Measurements from ENCODE around the gene CDC42EP3. TPM values are rescaled to one million over a fixed set of nuclear protein-coding genes. Genes with fewer than 3 reads are reported as not detected.

Gene CDC42EP3
- total RNA-seq, 1 donor from 2014 or later, result 65.5 TPM

DNA sequence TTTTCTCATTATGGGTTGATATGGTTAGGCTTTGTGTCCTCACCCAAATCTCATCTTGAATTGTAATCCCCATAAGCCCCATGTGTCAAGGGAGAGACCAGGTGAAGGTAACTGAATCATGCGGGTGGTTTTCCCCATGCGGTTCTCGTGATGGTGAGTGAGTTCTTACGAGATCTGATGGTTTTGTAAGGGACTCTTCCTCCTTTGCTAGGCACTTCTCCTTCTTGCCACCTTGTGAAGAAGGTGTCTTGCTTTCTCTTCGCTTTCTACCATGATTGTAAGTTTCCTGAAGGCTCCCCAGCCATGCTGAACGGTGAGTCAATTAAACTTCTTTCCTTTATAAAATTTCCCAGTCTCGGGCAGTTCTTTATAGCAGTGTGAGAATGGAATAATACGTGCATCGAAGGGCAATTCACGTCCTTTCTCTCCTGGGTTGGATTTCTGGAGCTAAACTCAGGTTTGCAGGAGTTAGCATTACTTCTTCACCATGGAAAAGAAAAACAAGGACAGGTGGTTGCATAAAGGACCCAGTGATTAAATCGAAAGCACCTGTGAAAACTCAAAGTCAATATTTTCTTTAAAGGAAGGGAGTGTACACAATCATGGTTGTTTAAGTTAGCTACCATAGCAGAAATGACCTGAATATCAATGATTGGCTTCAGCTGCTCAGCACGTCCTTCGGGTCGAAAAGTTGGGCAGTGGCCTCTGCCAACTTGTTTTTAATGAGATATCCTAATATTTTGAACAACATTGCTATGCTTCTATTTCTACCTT, 54.1 kb downstream of the CDC42EP3 start:
- Histone ChIP-seq H3K9me3 (no peaks in the 10 kb centered on the region), H3K27ac (peak overlapping the region; percentile 70 to 78), H3K4me1 (peaks cover 16 to 32% of the 10 kb centered on the region in 2 donors), H3K36me3 (no peaks in the 10 kb centered on the region), H3K27me3 (no peaks in the 10 kb centered on the region), H3K4me3 (no peak overlapping the region)
- intact Hi-C loops (cut with DNase I), result loop anchor here (5.0 kb wide), 2 partner anchors 35 to 55 kb away; partner anchors contain the start of gene CDC42EP3
- no peak for DNase-seq (ENCODE audit: low spot score in 2 of 2)
- no peak for TF ChIP-seq CTCF (IDR thresholded peaks at IDR 0.05)

- no peaks in the 10 kb centered on the region for H3K9me3 ChIP-seq
- H3K27ac ChIP-seq, result peak overlapping the region; percentile 70 to 78
- H3K27me3 ChIP-seq, result no peaks in the 10 kb centered on the region
- no peaks in the 10 kb centered on the region for H3K36me3 ChIP-seq
- H3K4me1 ChIP-seq, result peaks cover 16 to 39% of the 10 kb centered on the region in 2 donors
- no peak for TF ChIP-seq CTCF (IDR thresholded peaks at IDR 0.05)
- H3K4me3 ChIP-seq, result no peak overlapping the region
- intact Hi-C loops (cut with DNase I), result loop anchor here (5.0 kb wide), 2 partner anchors 34 to 56 kb away; partner anchors contain the start of gene CDC42EP3
- peak in 1 of 2 donors; percentile 57 for DNase-seq (ENCODE audit: low spot score in 2 of 2)
Measured at GRCh38 chr2:37616677-37617005, 54.8 kb downstream of the CDC42EP3 start.

DNA sequence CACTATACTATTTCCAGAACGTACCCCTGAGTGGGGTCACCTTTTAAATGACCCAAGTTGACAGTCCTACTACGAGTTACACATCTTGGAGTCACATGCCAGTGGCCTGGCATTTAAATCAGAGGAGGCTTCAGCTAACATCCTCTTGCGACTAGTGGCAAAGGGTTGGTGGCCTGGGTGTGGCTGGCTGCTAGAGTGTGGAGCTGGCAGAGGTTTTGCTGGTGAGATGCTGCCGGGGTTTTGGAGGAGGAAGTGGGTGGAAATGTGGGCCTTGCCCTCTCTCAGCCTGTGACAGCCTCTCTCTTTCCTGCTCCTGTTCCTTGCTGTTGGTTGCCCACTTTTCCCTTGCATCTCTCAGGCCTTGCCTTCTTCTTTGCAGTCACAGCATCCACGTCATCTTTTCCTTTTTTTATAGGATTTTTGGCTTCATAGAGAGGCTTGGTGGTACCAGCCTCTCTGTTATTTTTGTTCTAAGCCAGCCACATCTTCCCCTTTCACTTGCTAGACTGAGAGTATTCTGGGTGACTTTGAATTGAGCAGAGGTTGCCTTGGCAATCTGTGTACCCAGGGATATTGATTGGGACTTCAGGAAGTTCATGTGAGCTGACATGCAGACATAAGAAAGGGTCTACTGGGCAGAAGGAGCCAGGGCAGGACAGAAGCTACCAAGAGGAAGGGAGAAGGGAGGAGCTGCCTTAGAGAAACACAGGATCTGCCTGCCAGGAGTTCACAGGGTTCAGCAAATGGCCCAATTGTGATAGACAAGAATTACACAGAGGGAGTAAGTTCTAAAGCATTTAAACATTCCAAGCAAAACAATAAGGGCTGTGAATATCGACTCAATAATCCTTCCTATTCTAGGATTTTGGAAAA, 55.4 kb downstream of the CDC42EP3 start:
- Histone ChIP-seq H3K9me3 (no peaks in the 10 kb centered on the region), H3K27ac (peak overlapping the region; percentile 70 to 78), H3K4me3 (no peak overlapping the region), H3K36me3 (no peaks in the 10 kb centered on the region), H3K4me1 (peaks cover 16 to 45% of the 10 kb centered on the region in 2 donors), H3K27me3 (no peaks in the 10 kb centered on the region)
- TF ChIP-seq CTCF (IDR thresholded peaks at IDR 0.05), result no peak
- peak; percentile 34 to 70 for DNase-seq (ENCODE audit: low spot score in 2 of 2)
- intact Hi-C loops (cut with DNase I), result loop anchor here (5.0 kb wide), 2 partner anchors 34 to 56 kb away; partner anchors contain the start of gene CDC42EP3

- H3K36me3 ChIP-seq, result no peaks in the 10 kb centered on the region
- no peak for TF ChIP-seq CTCF (IDR thresholded peaks at IDR 0.05)
- peaks cover 16 to 45% of the 10 kb centered on the region in 2 donors for H3K4me1 ChIP-seq
- H3K4me3 ChIP-seq, result no peak overlapping the region
- intact Hi-C loops (cut with DNase I), result no loop called here
- peak overlapping the region in 1 of 2 donors; percentile 38 for H3K27ac ChIP-seq
- no peaks in the 10 kb centered on the region for H3K27me3 ChIP-seq
- peak in 1 of 2 donors; percentile 78 for DNase-seq (ENCODE audit: low spot score in 2 of 2)
- H3K9me3 ChIP-seq, result peaks cover 0 to 1% of the 10 kb centered on the region in 2 donors
Measured at GRCh38 chr2:37614061-37614738, 57.2 kb downstream of the CDC42EP3 start.

- H3K9me3 ChIP-seq, result peaks cover 0 to 6% of the 10 kb centered on the region in 2 donors
- TF ChIP-seq CTCF (IDR thresholded peaks at IDR 0.05), result no peak
- peak overlapping the region; percentile 52 to 64 for H3K27ac ChIP-seq
- H3K36me3 ChIP-seq, result no peaks in the 10 kb centered on the region
- DNase-seq (ENCODE audit: low spot score in 2 of 2), result no peak
- H3K27me3 ChIP-seq, result no peaks in the 10 kb centered on the region
- no peak overlapping the region for H3K4me3 ChIP-seq
- intact Hi-C loops (cut with DNase I), result no loop called here
- H3K4me1 ChIP-seq, result peaks cover 16 to 45% of the 10 kb centered on the region in 2 donors
Measured at GRCh38 chr2:37612382-37612781, 59.1 kb downstream of the CDC42EP3 start.

All from ascending aorta (tissue), 2 donors.